ENCODE results near the gene RGS10. TPM values are rescaled to one million over a fixed set of nuclear protein-coding genes. Genes with fewer than 3 reads are reported as not detected.
A peak's percentile ranks its signal among the peaks of the same experiment; 100 is the strongest.

RGS10 gene
- total and polyA plus RNA-seq, 2 of the 8 experiments (the other 6 are each of a cell fraction or from before 2014, with no cell fraction given): 5.5 to 13.1 TPM

DNA sequence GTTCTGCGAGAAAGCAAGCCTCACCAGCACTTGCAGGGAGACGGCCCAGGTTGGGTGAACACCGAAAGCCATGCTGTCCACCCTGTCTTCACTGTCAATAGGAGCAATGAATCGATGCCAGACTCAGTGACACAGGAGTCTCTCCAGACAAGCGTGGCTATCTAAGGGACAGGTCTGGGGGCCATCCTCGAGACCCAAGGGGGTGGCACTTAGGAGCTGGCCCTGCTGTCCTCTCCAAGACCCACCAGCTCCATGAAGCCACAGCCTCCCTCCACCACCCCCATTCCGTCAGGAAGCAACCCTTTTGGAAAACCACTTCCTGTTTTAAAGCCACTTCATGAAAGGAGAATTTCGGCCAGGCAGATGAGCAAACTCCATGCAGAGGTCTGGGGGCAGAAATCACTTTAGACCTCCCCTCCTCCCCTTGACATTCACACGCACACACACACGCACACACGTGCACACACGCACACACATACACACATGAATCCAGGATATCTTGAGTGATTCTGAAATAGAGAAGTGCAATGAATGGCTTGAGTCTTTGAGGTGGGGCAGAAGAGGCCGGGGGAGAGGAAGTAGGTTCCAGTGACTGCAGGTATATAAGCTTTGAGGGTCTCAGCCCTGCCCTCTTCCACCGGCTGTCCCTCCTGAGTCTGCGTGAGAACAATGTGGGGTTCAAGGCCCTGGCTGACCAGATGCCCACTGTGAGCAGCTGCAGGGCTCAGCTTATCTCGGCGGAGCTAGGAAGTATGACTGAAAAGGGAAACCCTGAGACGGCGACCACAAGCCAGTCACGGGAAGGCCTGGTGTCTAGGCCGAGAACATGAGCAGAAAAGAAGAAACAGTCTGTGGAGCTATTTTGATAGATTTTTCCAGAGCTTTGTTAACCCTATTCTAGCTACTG is 25.0 kb downstream of the RGS10 start:
- Histone ChIP-seq H3K36me3 (ENCODE audit: control insufficient read depth in 2 of 4, insufficient read depth in 4 of 4, low read length in 3 of 4) (no peaks in the 10 kb centered on the region), H3K4me2 (ENCODE audit: insufficient read depth in 1 of 2, low read depth in 2 of 2, low read length in 2 of 2) (no peak overlapping the region), H2AK5ac (ENCODE audit: low read depth, low read length) (no peak overlapping the region), H2BK15ac (ENCODE audit: low read length) (no peak overlapping the region), H3K18ac (ENCODE audit: extremely low read depth, low read length) (no peak overlapping the region; the same call in 1 of the 2 replicates), H2BK12ac (ENCODE audit: low read depth, low read length) (no peak overlapping the region), H3K23ac (ENCODE audit: insufficient read length) (no peak overlapping the region), H4K5ac (ENCODE audit: insufficient read length, low read depth, low read length) (no peak overlapping the region), H4K20me1 (replicated peaks in 1 of 2; ENCODE audit: control insufficient read depth in 1 of 2, insufficient read depth in 2 of 2, low read length in 2 of 2) (no peaks in the 10 kb centered on the region), H3K79me1 (ENCODE audit: low read depth, low read length) (no peaks in the 10 kb centered on the region), H3K79me2 (ENCODE audit: control insufficient read depth in 1 of 2, insufficient read depth in 2 of 2, low read length in 2 of 2) (no peaks in the 10 kb centered on the region), H3K4ac (replicated peaks; ENCODE audit: insufficient read length, low read depth, low read length) (no peak overlapping the region), H2BK5ac (ENCODE audit: low read depth, low read length) (no peak overlapping the region), H3K4me1 (replicated peaks in 1 of 4; ENCODE audit: control insufficient read depth in 3 of 4, insufficient read depth in 4 of 4, low read length in 3 of 4) (peaks cover 0 to 8% (median 3%) of the 10 kb centered on the region in 4 experiments; a peak in 3 of 7 replicates), H3K14ac (ENCODE audit: insufficient read length) (no peak overlapping the region), H2AFZ (ENCODE audit: low read length) (no peak overlapping the region), H4K8ac (ENCODE audit: extremely low read depth, insufficient read depth, low read length) (0 out of 2 replicates have a peak overlapping the region, but pooled peaks have one; percentile 3), H3K56ac (replicated peaks; ENCODE audit: insufficient read length, low read depth, low read length) (no peak overlapping the region), H2BK120ac (replicated peaks; ENCODE audit: low read depth, low read length) (no peak overlapping the region), H3K23me2 (ENCODE audit: low read depth, low read length) (no peaks in the 10 kb centered on the region), H2BK20ac (ENCODE audit: low read length) (no peak overlapping the region), H4K91ac (replicated peaks; ENCODE audit: insufficient read length, low read length) (no peak overlapping the region), H3K27me3 (replicated peaks in 1 of 4; ENCODE audit: control insufficient read depth in 3 of 4, extremely low read depth in 1 of 4, insufficient read depth in 3 of 4, low read length in 3 of 4) (no peaks in the 10 kb centered on the region; a peak in 1 of 7 replicates), H3K27ac (ENCODE audit: low read depth, low read length) (no peak overlapping the region), H3K9ac (replicated peaks in 1 of 4; ENCODE audit: extremely low read depth in 1 of 4, low read depth in 3 of 4, low read length in 3 of 4) (no peak overlapping the region), H3K9me3 (ENCODE audit: insufficient read depth in 2 of 2, low read depth in 1 of 2, low read length in 1 of 2) (no peaks in the 10 kb centered on the region), H3K4me3 (ENCODE audit: extremely low read depth in 1 of 4, insufficient read depth in 2 of 4, low read depth in 3 of 4, low read length in 4 of 4) (no peak overlapping the region)
- CTCF ChIA-PET (ENCODE audit: partially characterized antibody): interaction anchor here (0.7 to 1.7 kb wide), 4 partner anchors 9 to 110 kb away, joined by 3 to 6 read pairs (median 4); no protein-coding TSS in a partner anchor
- WGBS, 2 experiments (ENCODE audit: extremely low coverage in 1 of 2, insufficient coverage in 1 of 2, insufficient read length in 1 of 2, insufficient replicate concordance in 2 of 2, low coverage in 1 of 2, low lambda C conversion rate in 2 of 2, missing lambda C conversion rate in 1 of 2): 93% methylated on average over 21 of the region's 21 CpGs; no CpG with 5 or more reads in 1 of the 2 experiments
- FAIRE-seq (no peak), DNase-seq (ENCODE audit: low read depth in 1 of 2, low spot score in 2 of 2) (no peak)
- TF ChIP-seq KDM5A (IDR thresholded peaks at IDR 0.05; ENCODE audit: low read length): no peak
- no peak for TF ChIP-seq PHF8 (conservative IDR thresholded peaks at IDR 0.05; ENCODE audit: low read depth, low read length)
- TF ChIP-seq POLR2A (IDR thresholded peaks at IDR 0.05; ENCODE audit: control extremely low read depth in 1 of 2, low read depth in 2 of 2, low read length in 2 of 2): no peak
- TF ChIP-seq SIRT6 (IDR thresholded peaks at IDR 0.05; ENCODE audit: low read length): no peak
- no peak for TF ChIP-seq SP1 (IDR thresholded peaks at IDR 0.05; ENCODE audit: low read depth, low read length)
- TF ChIP-seq RBBP5 (IDR thresholded peaks at IDR 0.05; ENCODE audit: borderline replicate concordance, low read depth, low read length): no peak
- no peak for TF ChIP-seq BCL11A (IDR thresholded peaks at IDR 0.05; ENCODE audit: low read depth in 2 of 2, low read length in 2 of 2)
- no peak for TF ChIP-seq RAD21 (IDR thresholded peaks at IDR 0.05 in 1 of 2, conservative IDR thresholded peaks at IDR 0.05 in 1 of 2; ENCODE audit: low read depth in 2 of 2, low read length in 2 of 2)
- POLR2A ChIA-PET (ENCODE audit: partially characterized antibody): no interaction called here

Measured in H1 (cell line).